Amniotic epithelial cell (primary cell): ENCODE measurements around the gene B9D1.

Experiments
- DNase-seq: peaks from one replicate; pipeline ENCODE4 v3.0.0-alpha.2; 2010; ENCODE audit warnings: low read depth

Gene B9D1

GRCh38 chr17:19338031-19338990 lies 24.2 kb downstream of the B9D1 start:
- peak; percentile 35 for DNase-seq

DNA sequence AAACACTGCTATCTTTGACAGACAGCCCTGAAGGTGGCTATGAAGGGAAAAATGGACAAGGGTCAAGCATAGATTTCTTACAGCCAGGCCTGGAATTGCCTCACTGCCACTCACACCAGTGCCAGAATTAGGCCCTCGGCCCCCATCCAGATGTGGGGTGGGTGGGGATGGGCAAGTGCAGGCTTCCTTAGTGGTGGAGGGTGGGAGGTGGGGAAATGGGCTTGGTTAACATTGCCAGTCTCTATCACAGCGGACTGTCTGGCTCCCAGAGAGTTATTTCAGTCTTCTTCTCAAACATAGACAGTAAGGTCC lies 24.9 kb downstream of the B9D1 start:
- no peak for DNase-seq

DNA sequence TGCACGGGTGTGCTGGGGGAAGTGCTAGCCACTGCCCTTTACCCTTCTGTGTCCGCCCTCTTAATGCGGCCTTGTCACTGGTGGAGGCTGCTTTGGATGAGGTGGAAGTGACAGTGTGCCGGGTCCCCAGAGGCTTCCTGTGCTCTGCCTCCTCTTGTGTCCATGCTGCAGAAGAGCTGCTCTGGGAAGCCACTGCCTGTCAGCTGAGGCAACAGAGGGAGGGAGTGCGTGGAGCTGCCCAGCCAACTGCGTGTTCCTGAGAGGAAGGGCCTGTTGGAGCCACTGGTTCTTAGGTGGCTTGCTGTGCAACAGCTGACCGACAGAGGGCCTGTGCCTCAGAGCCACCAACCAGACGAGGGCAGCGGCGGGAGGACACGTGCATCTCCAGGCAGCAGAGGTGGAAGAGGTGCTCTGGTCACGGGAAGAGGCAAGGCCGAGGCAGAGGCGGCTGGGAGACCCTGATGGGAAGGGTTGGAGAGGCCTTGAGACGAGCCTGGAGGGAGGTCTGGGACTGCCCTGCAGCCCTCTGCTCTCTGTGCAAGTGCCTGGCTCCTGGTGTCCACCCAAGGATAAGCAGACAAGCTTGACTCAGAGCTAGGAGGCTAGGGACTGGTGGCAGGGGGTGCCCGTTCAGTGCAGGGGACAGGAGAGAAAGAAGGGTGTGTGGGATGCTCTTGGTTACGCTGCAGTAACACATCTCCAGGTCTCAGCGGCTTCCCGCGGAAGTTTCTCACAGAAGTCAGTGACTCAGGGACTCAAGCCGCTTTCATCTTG lies 25.4 kb downstream of the B9D1 start:
- DNase-seq: peak; percentile 59

DNA sequence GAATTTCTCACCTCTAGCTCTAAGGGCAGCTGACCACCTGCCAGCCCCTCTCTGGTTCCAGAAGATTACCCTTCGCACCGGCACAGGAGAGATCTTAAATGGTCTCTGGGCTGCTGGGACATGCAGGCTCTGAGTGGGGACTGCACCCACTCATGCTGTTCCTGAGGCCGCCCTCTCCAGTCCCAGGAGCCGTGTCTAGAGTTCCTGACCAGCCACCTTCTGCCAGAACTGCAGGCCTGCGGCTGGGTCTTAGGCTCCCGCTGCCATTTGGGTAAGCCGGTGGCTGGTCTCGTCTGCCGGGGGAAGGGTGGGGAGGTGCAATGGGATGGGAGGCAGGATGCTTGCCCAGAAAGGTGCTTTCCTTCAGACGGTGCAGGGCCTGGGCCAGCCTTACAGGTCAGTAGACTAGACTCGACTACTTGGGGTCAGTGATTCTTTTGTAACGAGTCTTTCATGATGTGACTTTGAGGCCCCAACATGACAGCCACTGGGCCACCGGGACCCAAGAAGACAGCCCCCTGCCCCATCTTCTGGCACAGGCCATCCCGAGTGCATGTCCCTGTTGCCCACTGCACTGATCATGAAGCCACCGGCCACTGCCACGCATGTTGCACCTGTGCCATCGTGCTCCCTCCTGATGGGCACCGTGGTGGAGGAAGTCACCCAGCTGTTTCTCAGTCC lies 26.4 kb downstream of the B9D1 start:
- DNase-seq: no peak

DNA sequence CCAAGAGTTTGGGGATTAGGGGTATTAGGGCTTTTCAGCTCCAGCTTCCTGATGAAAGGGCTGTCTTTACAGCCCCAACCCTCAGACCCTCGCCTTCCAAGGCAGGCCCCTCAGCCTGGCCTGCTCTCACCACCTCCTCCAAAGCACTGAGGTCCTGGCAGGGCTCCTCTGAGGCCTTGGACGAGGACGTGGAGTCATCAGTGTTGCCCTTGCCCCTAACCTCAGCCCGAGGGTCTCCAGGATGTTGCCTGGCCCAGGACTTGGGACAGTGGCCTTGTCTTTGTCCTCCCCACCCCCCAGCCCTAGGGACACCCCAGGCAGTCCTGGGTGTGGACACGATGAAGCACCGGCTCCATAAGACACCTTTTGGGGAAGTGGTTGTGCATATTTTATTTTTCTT lies 28.2 kb downstream of the B9D1 start:
- DNase-seq: no peak

DNA sequence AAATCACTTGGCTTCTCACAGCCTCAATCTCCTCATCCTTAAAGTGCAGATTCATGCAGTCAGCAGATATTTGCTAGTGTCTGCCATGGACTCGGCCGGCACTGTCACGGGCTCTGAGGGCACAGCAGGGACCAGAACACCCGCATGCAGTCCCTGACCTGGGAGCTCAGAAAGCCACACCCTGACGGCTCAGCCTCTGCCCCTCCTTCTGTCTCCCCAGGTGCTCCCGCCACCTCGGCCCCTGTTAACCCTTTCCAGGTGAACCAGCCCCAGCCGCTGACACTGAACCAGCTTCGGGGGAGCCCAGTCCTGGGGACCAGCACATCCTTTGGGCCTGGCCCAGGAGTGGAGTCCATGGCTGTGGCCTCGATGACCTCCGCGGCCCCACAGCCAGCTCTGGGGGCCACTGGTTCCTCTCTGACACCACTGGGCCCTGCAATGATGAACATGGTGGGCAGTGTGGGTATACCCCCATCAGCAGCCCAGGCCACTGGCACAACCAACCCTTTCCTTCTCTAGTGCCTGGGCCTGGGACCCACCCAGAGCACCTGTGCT lies 28.7 kb downstream of the B9D1 start:
- DNase-seq: no peak

DNA sequence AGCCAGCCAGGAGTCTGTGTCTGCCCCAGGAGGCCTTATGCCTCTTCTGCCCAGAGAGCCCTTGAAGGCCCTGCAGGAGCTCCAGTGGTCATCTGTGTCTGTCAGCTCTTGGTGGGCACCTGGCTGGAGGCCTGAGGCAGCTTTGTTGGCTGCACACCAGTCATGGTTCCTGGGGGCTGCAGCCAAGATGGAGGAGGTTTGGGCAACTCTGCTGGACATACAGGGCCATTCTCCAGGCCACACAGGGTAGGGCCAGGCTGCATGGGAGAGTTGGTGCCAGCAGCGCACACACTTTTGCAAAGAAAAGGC lies 29.4 kb downstream of the B9D1 start:
- no peak for DNase-seq

DNA sequence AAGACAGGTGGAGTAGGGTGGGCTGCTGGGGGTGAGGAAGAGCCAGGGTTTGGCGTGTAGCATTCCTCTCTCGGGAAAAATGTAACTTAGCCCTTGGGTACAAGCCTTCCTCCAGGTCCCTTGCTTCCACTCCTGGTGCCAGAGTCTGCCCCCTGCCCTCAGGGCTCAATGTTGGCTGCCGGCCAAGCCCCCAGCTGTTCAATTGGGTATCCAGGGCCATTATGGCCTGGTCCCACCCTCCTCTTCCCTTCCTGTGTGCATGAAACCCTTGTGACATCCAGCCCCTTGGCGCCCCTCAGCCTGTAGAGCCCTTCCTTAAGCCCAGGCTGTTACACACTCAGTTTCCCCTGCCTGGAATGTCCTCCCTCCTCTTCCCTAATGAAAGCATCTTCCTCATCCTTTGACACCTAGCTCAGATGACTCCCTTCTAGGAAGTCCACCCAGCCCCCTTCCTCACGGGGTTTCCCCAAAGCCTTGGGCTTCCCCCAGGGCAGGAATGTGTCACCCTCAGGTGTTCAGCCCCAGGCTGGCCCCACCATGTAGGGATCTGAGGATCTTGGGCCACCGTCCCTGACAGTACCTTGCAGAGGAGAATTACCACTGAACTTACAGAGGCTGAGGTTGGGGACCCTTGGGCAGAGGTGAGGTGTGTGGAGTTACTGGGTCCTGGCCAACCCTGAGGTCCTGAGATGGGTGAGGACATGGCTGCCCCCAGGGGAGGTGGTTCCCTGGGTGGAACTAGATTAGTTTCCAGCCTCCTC lies 30.0 kb downstream of the B9D1 start:
- DNase-seq: no peak

DNA sequence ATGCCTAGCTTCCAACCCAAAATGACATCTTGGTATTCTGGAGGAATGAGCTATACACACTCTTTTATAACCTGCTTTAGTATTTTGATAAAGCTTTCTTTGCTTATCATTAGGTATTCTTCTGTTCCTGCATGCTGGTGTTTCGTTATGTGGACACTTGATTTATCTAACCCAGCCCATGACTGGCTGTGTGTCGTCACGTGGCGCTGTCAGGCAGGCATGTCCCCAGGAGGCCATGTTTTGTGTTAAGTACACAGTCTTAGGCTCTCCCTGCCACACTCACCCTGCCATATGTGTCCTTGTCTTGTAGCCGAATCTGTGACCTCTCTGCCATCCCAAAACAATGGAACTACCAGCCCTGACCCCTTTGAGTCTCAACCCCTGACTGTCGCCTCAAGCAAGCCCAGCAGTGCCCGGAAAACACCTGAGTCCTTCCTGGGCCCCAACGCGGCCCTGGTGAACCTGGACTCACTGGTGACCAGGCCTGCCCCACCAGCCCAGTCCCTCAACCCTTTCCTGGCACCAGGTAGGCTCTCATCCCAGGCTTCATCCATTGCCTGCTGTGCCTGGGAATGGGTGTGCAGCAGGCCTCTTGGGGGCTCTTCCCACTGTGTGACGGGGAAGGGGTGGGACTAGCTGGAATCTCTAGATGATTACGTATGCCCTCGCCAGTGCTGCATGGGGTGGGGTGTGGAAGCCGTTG lies 30.8 kb downstream of the B9D1 start:
- DNase-seq: peak; percentile 55

DNA sequence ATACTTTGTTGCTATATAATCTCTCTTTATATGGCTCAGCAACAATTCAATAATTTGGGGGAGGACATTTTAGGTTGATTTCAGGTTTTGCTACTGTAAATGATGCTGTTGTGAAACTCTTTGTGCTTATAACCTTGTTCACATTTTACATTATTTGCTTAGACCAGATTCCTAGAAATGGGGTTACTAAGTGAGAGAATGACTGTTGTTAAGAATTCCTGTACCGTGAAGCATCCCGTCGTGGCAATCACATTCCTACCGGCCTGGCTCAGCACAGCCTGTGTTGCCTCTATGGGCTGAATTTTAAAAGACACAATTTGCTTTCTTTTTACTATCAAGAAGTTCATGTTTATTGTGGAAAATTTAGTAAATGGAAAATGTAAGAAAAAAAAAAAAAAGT lies 31.4 kb downstream of the B9D1 start:
- peak; percentile 92 for DNase-seq

GRCh38 chr17:19330271-19330670 lies 32.3 kb downstream of the B9D1 start:
- DNase-seq: no peak

GRCh38 chr17:19329839-19330238 lies 32.7 kb downstream of the B9D1 start:
- DNase-seq: no peak

DNA sequence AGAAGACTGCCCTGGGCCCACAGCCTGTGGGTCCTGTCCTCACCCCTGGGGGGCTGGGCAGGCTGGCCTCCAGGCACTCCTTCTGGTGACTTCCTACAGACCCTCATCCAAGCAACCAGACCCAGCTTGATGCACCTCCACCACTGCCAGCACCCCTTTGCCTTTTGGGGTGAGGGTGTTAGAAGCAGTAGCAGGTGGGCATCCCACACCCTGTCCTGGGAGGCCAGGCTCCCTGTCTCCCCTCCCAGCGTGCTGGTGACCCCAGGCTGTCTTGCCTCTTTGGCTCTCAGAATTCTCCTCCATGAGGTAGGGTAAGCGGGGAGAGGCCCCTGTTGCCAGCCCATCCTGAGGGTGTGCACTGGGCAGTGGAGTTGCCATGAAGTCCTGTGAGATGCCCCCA lies 33.4 kb downstream of the B9D1 start:
- DNase-seq: no peak

DNA sequence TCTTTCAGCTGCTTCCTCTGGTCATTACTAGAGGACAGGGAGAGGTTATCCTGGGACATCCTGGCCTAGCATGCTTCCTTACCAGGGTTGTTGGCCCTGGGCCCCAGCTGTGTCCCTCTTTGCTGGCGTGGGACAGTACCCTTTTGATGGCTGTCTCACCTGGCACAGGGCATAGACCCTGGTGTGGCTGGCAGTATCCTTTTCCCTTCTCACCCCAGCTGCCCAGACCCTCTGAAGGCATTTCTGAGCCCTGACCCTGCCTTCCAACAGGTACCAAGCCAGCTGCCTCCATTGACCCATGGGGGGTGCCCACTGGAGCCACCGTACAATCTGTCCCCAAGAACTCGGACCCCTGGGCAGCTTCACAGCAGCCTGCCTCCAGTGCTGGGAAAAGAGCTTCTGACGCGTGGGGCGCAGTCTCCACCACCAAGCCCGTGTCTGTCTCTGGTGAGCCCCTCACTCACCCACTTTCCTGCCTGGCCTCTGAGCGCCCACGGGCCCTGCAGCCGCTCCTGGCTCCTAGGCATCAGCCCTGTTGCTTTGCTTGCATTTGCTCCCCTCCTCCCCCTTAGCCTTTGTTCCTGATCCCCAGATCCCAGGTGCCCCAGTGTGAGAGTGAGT lies 34.0 kb downstream of the B9D1 start:
- no peak for DNase-seq

GRCh38 chr17:19327031-19327783 lies 35.3 kb downstream of the B9D1 start:
- DNase-seq: peak; percentile 93

GRCh38 chr17:19325542-19325941 lies 37.0 kb downstream of the B9D1 start:
- no peak for DNase-seq

- no peak for DNase-seq
Observed at GRCh38 chr17:19322861-19323260, 39.7 kb downstream of the B9D1 start.

DNA sequence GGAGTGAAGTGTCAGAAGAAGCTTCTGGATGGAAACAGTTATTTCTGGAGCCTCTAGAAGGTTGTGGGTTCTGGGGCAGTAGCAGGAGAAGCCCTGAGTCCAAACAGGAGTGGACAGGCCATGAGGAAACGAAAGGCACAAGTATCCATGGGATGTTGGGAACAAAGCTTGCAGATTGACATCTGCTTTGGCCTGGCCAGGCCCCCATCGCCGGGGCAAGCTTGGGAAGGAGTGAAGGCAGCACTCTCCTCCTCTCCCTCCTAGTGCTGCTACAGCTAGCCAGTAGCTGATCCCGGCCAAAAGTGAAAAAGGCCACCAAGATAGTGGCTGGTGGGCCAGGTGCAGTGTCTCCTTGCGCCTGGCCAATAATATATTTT lies 40.4 kb downstream of the B9D1 start:
- DNase-seq: no peak

DNA sequence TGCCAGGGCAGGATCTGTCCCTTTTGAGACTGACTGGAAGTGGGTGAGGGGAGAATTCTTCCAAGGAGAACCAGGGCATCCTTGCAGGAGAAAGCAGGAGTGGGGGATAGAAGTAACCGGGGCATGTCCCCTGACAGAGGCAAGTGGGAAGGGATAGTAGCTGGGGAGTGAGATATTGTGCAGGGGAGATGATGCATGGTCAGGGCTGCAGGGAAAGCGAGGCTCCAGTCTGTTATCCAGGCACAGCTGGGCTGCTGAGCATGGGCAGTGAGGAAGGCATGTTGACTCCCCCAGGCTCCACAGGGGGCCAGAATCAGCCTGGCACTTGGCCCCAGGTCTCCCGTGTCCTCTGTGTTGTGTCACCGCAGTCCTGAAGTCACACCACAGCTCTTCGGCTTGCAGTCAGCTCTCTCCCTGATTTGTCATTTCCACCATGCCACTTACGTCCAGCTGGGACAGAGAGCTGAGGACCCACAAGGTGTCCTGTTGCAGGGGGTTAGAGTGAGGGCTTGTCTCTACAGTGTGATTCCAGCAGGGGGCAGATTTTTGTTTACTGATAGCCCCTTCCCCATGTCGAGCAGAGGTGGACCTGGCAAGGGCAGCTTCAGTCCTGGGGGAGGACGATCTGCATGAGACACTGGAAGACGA lies 40.9 kb downstream of the B9D1 start:
- DNase-seq: no peak

DNA sequence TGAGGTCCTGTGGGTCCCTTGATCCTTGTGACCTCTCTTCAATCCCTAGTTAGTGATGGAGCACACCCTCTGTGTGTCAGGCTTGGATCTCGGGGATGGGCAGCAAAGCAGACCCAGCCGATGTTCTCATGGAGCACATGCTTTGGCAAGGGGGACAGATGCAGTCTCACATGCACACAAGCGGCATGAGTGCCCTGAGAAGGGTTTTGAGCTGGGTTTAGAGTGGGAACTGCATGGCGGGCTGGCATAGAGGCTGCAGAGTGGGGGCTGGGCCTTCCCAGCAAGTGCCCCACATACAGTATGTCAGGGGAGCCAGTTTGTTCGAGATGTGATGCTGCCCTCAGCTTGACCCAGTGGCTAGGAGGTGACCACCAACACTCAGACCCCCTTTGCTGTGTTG lies 41.6 kb downstream of the B9D1 start:
- no peak for DNase-seq
